H9 (cell line): Measurements from ENCODE around the gene ST6GALNAC3. TPM values are rescaled to one million over a fixed set of nuclear protein-coding genes. Genes with fewer than 3 reads are reported as not detected.

Source experiments
- DNase-seq: peaks from one replicate; pipeline ENCODE4 v3.0.0-alpha.2; 2017
- H2AFZ ChIP-seq: one replicate; pipeline ENCODE4 v1.6.1; 2013; ENCODE audit warnings: mild to moderate bottlenecking, low read length, control low read depth, moderate library complexity
- H2AK5ac ChIP-seq: 2 replicates; pipeline ENCODE4 v1.6.1; 2013; ENCODE audit warnings: low read length, control low read depth, mixed read lengths; ENCODE audit not compliant: insufficient read length
- H2BK120ac ChIP-seq: one replicate; pipeline ENCODE4 v1.6.1; 2013; ENCODE audit warnings: low read depth, mild to moderate bottlenecking, low read length, control low read depth, inconsistent platforms; ENCODE audit not compliant: poor library complexity, severe bottlenecking
- H2BK12ac ChIP-seq: 2 replicates; pipeline ENCODE4 v1.6.1; 2013; ENCODE audit warnings: low read length, control low read depth, mixed read lengths, low read depth; ENCODE audit not compliant: insufficient read length
- H2BK15ac ChIP-seq: 2 replicates; pipeline ENCODE4 v1.6.1; 2013; ENCODE audit warnings: low read depth, low read length, control low read depth
- H2BK20ac ChIP-seq: one replicate; pipeline ENCODE4 v1.6.1; 2013; ENCODE audit warnings: low read depth, mild to moderate bottlenecking, low read length, control low read depth, inconsistent platforms; ENCODE audit not compliant: poor library complexity, severe bottlenecking
- H2BK5ac ChIP-seq: 2 replicates; pipeline ENCODE4 v1.6.1; 2013; ENCODE audit warnings: low read length, control low read depth, mixed read lengths; ENCODE audit not compliant: insufficient read length
- H3K14ac ChIP-seq: 2 replicates; pipeline ENCODE4 v1.6.1; 2013; ENCODE audit warnings: low read length, control low read depth; ENCODE audit not compliant: insufficient read depth
- H3K18ac ChIP-seq: 2 replicates; pipeline ENCODE4 v1.6.1; 2013; ENCODE audit warnings: low read depth, mild to moderate bottlenecking, mixed read lengths, low read length, control low read depth; ENCODE audit not compliant: insufficient read length
- H3K23ac ChIP-seq: 2 replicates; pipeline ENCODE4 v1.6.1; 2013; ENCODE audit warnings: low read length, control low read depth, mixed read lengths, low read depth; ENCODE audit not compliant: insufficient read length
- H3K23me2 ChIP-seq: 2 replicates; pipeline ENCODE4 v1.6.1; 2013; ENCODE audit warnings: low read depth, mild to moderate bottlenecking, mixed read lengths, low read length, control low read depth; ENCODE audit not compliant: insufficient read length, poor library complexity, severe bottlenecking
- H3K27ac ChIP-seq: 2 replicates; pipeline ENCODE4 v1.5.1; 2013; ENCODE audit warnings: low read length, control low read depth, mixed read lengths, low read depth; ENCODE audit not compliant: insufficient read length
- H3K27me3 ChIP-seq: 2 replicates; pipeline ENCODE4 v1.6.1; 2013; ENCODE audit warnings: low read length, control low read depth, inconsistent platforms; ENCODE audit not compliant: insufficient read depth
- H3K4ac ChIP-seq: 2 replicates; pipeline ENCODE4 v1.6.1; 2013; ENCODE audit warnings: low read depth, mild to moderate bottlenecking, control low read depth, inconsistent platforms, low read length, moderate library complexity
- H3K4me1 ChIP-seq: 2 replicates; pipeline ENCODE4 v1.6.1; 2013; ENCODE audit warnings: low read length, control low read depth, inconsistent platforms; ENCODE audit not compliant: insufficient read depth
- H3K4me2 ChIP-seq: 2 replicates; pipeline ENCODE4 v1.6.1; 2013; ENCODE audit warnings: low read length, control low read depth, mixed read lengths; ENCODE audit not compliant: insufficient read length, insufficient read depth
- H3K56ac ChIP-seq: 2 replicates; pipeline ENCODE4 v1.6.1; 2013; ENCODE audit warnings: low read depth, mild to moderate bottlenecking, mixed read lengths, low read length, control low read depth; ENCODE audit not compliant: insufficient read length
- H3K79me1 ChIP-seq: 2 replicates; pipeline ENCODE4 v1.6.1; 2013; ENCODE audit warnings: low read depth, mild to moderate bottlenecking, moderate library complexity, low read length, control low read depth, inconsistent platforms; ENCODE audit not compliant: insufficient read depth, poor library complexity, severe bottlenecking
- H3K79me2 ChIP-seq: 2 replicates; pipeline ENCODE4 v1.6.1; 2013; ENCODE audit warnings: low read length, control low read depth, inconsistent platforms; ENCODE audit not compliant: insufficient read depth
- H3K9ac ChIP-seq: 2 replicates; pipeline ENCODE4 v1.6.1; 2013; ENCODE audit warnings: low read length, control low read depth, mixed read lengths; ENCODE audit not compliant: insufficient read length; ENCODE audit errors: extremely low read depth
- H3K9me3 ChIP-seq: one replicate; pipeline ENCODE4 v1.6.1; 2013; ENCODE audit warnings: low read depth, low read length, inconsistent platforms; ENCODE audit not compliant: control insufficient read depth
- H3T11ph ChIP-seq: one replicate; pipeline ENCODE4 v1.6.1; 2013; ENCODE audit warnings: mild to moderate bottlenecking, low read length, control low read depth, inconsistent platforms
- H4K20me1 ChIP-seq: one replicate; pipeline ENCODE4 v1.6.1; 2013; ENCODE audit not compliant: control insufficient read depth, insufficient read length, insufficient read depth
- H4K5ac ChIP-seq: 2 replicates; pipeline ENCODE4 v1.6.1; 2013; ENCODE audit warnings: low read depth, mild to moderate bottlenecking, mixed read lengths, low read length, control low read depth; ENCODE audit not compliant: insufficient read length
- H4K8ac ChIP-seq: replicated peaks from 2 replicates; pipeline ENCODE4 v1.6.1; 2013; ENCODE audit warnings: low read length, control low read depth, mixed read lengths, low read depth; ENCODE audit not compliant: insufficient read length
- H4K91ac ChIP-seq: 2 replicates; pipeline ENCODE4 v1.6.1; 2013; ENCODE audit warnings: low read depth, mild to moderate bottlenecking, moderate library complexity, mixed read lengths, low read length, control low read depth; ENCODE audit not compliant: insufficient read length
- H3K27ac Mint-ChIP-seq, 3 experiments: 2 replicates in 2 of 3; 3 replicates in 1 of 3; pipeline ENCODE4 v1.8.0; 2020 to 2021; ENCODE audit warnings: mixed read lengths in 3 of 3, mild to moderate bottlenecking in 1 of 3, moderate library complexity in 1 of 3
- H3K27me3 Mint-ChIP-seq: 2 replicates; pipeline ENCODE4 v1.8.0; 2021; ENCODE audit warnings: low read depth, mild to moderate bottlenecking, moderate library complexity, mixed read lengths
- H3K36me3 Mint-ChIP-seq, 3 experiments: 2 replicates in 2 of 3; 3 replicates in 1 of 3; pipeline ENCODE4 v1.8.0; 2020 to 2021; ENCODE audit warnings: low read depth in 3 of 3, mixed read lengths in 3 of 3; ENCODE audit not compliant: insufficient read depth in 1 of 3
- H3K4me1 Mint-ChIP-seq, 2 experiments: 2 replicates each; pipeline ENCODE4 v1.8.0; 2020; ENCODE audit warnings: mixed read lengths in 2 of 2
- H3K4me3 Mint-ChIP-seq, 2 experiments: 2 replicates in 1 of 2; 3 replicates in 1 of 2; pipeline ENCODE4 v1.8.0; 2020 to 2021; ENCODE audit warnings: mild to moderate bottlenecking in 2 of 2, mixed read lengths in 2 of 2, moderate library complexity in 1 of 2
- H3K9me3 Mint-ChIP-seq, 2 experiments: 2 replicates in 1 of 2; 3 replicates in 1 of 2; pipeline ENCODE4 v1.8.0; 2020; ENCODE audit warnings: mild to moderate bottlenecking in 2 of 2, mixed read lengths in 2 of 2, moderate library complexity in 1 of 2
- WGBS: extraction: QIAGEN DNeasy Blood & Tissue Kit; methylation state at CpG from one replicate; pipeline ENCODE4 v1.1.7; 2013; ENCODE audit warnings: missing lambda C conversion rate, low lambda C conversion rate, mixed read lengths; ENCODE audit not compliant: insufficient read length; ENCODE audit errors: extremely low coverage; 5-methylcytosine and 5-hydroxymethylcytosine counted together
- total RNA-seq: library from RNA; stranded (reverse); gene quantifications from 2 replicates; pipeline ENCODE4 v1.2.1, GENCODE V29; 2021
- TF ChIP-seq, protein P1 (sequence below): fragments of 200-600 bp; sonication (generic); conservative IDR thresholded peaks from 3 replicates; pipeline ENCODE4 v1.8.0; 2021; ENCODE audit warnings: antibody characterized with exemption, mild to moderate bottlenecking

The ST6GALNAC3 gene
- total RNA-seq, 1 experiment from 2014 or later: 11.2 TPM

DNA sequence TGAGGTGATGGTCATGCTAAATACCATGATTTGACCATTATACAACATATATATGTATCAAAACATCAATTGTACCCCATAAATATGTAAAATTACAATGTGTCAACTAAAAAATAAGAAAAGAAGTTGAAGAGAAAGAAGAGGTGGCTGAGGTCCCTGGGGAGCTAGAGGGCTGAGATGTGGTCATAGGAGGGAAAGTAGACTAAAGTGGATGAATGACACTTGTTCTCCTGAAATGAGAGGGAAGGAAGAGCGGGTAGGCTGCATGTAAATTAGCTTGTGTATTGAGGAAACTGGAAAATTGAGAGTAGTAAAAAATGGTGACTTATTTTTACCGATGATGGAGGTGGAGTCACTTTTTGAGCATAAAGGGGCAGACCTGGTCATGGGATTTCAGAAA, 117.0 kb downstream of the ST6GALNAC3 start:
- peaks cover 2 to 5% of the 10 kb centered on the region in 2 experiments; a peak in 2 of 4 replicates for H3K4me1 Mint-ChIP-seq
- Histone ChIP-seq H3K56ac (no peak overlapping the region), H3K79me2 (no peaks in the 10 kb centered on the region), H3K4me1 (no peaks in the 10 kb centered on the region), H3K27me3 (no peaks in the 10 kb centered on the region), H2BK5ac (no peak overlapping the region), H2BK20ac (no peak overlapping the region), H2BK12ac (no peak overlapping the region), H3K18ac (no peak overlapping the region), H3K4ac (no peak overlapping the region), H2AFZ (no peak overlapping the region), H3K4me2 (no peak overlapping the region), H4K5ac (no peak overlapping the region), H3K14ac (no peak overlapping the region), H3K9ac (no peak overlapping the region), H3K23me2 (no peaks in the 10 kb centered on the region), H2BK120ac (no peak overlapping the region), H3K27ac (no peak overlapping the region), H3K9me3 (no peaks in the 10 kb centered on the region), H4K20me1 (no peaks in the 10 kb centered on the region), H2AK5ac (no peak overlapping the region), H4K8ac (no peak overlapping the region), H3K79me1 (no peaks in the 10 kb centered on the region), H3T11ph (no peak overlapping the region), H4K91ac (no peak overlapping the region), H3K23ac (no peak overlapping the region), H2BK15ac (no peak overlapping the region)
- H3K27me3 Mint-ChIP-seq: no peaks in the 10 kb centered on the region
- no peaks in the 10 kb centered on the region; a peak in 1 of 7 replicates for H3K36me3 Mint-ChIP-seq
- no peaks in the 10 kb centered on the region for H3K9me3 Mint-ChIP-seq
- no peak for DNase-seq
- TF ChIP-seq, protein P1, sequence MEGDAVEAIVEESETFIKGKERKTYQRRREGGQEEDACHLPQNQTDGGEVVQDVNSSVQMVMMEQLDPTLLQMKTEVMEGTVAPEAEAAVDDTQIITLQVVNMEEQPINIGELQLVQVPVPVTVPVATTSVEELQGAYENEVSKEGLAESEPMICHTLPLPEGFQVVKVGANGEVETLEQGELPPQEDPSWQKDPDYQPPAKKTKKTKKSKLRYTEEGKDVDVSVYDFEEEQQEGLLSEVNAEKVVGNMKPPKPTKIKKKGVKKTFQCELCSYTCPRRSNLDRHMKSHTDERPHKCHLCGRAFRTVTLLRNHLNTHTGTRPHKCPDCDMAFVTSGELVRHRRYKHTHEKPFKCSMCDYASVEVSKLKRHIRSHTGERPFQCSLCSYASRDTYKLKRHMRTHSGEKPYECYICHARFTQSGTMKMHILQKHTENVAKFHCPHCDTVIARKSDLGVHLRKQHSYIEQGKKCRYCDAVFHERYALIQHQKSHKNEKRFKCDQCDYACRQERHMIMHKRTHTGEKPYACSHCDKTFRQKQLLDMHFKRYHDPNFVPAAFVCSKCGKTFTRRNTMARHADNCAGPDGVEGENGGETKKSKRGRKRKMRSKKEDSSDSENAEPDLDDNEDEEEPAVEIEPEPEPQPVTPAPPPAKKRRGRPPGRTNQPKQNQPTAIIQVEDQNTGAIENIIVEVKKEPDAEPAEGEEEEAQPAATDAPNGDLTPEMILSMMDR: no peak
- H3K27ac Mint-ChIP-seq: no peak overlapping the region
- H3K4me3 Mint-ChIP-seq: no peak overlapping the region
- no CpG with 5 or more reads among the region's 2 CpGs for WGBS
